Uterus (tissue), 2 donors: ENCODE data around the gene PDE4D.

Source experiments
- CTCF ChIP-seq, 4 experiments: fragments of 200-600 bp in 2 of 4; fragments of 450-650 bp in 2 of 4; sonication (generic) in 2 of 4; IDR thresholded peaks; one replicate each; pipeline ENCODE4 v1.5.1; 2016 to 2019; ENCODE audit warnings: antibody characterized with exemption in 4 of 4, mild to moderate bottlenecking in 2 of 4, moderate library complexity in 1 of 4
- POLR2A ChIP-seq, 2 donors: fragments of 450-650 bp; IDR thresholded peaks; one replicate each; pipeline ENCODE4 v1.6.1; 2016; ENCODE audit warnings: antibody characterized with exemption in 2 of 2, mild to moderate bottlenecking in 1 of 2, moderate library complexity in 1 of 2

DNA sequence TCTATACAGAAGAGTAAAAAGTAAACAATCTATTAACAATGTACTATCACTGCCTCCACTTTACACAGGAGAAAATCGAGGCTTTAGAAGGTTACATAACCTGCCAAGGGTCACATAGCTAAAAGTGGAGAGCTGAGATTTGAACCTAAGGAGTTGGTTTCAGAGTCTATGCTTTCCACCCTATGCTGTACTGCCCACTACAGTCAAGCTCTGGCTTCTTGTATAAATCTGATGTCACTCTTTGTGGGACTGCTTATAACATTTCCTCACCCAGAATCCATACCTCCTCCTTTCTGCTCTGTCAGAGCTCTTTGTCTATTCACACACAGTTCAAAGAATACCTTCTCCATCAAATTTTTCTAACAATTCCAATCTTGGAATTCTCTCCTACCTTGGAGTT, 807.5 kb downstream of the PDE4D start:
- no peak for TF ChIP-seq POLR2A (IDR thresholded peaks at IDR 0.05)
- TF ChIP-seq CTCF (IDR thresholded peaks at IDR 0.05) = no peak
